H1 (cell line): Measurements from ENCODE around the gene TTPAL. TPM values are rescaled to one million over a fixed set of nuclear protein-coding genes. Genes with fewer than 3 reads are reported as not detected.

ENCODE experiments used
- CTCF ChIA-PET: fragments of 300-600 bp; sonication (Branson Sonifier 250); formaldehyde crosslinking; loops from one replicate; lab custom pipeline; 2021; ENCODE audit not compliant: partially characterized antibody; lab: Charles Lee
- POLR2A ChIA-PET: fragments of 300-600 bp; sonication (Branson Sonifier 250); formaldehyde crosslinking; loops from one replicate; lab custom pipeline; 2021; ENCODE audit warnings: inconsistent platforms; ENCODE audit not compliant: partially characterized antibody; lab: Charles Lee
- DNase-seq, 2 experiments: peaks; one replicate each; pipeline versions ENCODE4 v3.0.0 to v3.0.0-alpha.2; 2010 to 2022; ENCODE audit warnings: low spot score in 2 of 2, low read depth in 1 of 2, mixed read lengths in 1 of 2
- FAIRE-seq: peaks from 2 replicates; lab custom pipeline; 2011; peaks lifted over from hg19 to GRCh38; lab: Jason Lieb, UNC
- H2AFZ ChIP-seq: 2 replicates; pipeline ENCODE4 v1.8.1; 2012; ENCODE audit warnings: low read length, inconsistent platforms
- H2AK5ac ChIP-seq: 2 replicates; pipeline ENCODE4 v1.6.1; 2013; ENCODE audit warnings: low read depth, low read length
- H2BK120ac ChIP-seq: replicated peaks from 2 replicates; pipeline ENCODE3; 2013; ENCODE audit warnings: low read depth, low read length, inconsistent platforms
- H2BK12ac ChIP-seq: 2 replicates; pipeline ENCODE4 v1.6.1; 2013; ENCODE audit warnings: low read depth, low read length
- H2BK15ac ChIP-seq: 2 replicates; pipeline ENCODE4 v1.6.1; 2013; ENCODE audit warnings: low read length
- H2BK20ac ChIP-seq: 2 replicates; pipeline ENCODE4 v1.6.1; 2013; ENCODE audit warnings: low read length
- H2BK5ac ChIP-seq: 2 replicates; pipeline ENCODE4 v1.6.1; 2013; ENCODE audit warnings: low read depth, low read length
- H3K14ac ChIP-seq: 2 replicates; pipeline ENCODE4 v1.6.1; 2013; ENCODE audit warnings: inconsistent platforms; ENCODE audit not compliant: insufficient read length
- H3K18ac ChIP-seq: 2 replicates; pipeline ENCODE4 v1.6.1; 2013; ENCODE audit warnings: low read length; ENCODE audit errors: extremely low read depth
- H3K23ac ChIP-seq: 2 replicates; pipeline ENCODE4 v1.6.1; 2013; ENCODE audit warnings: inconsistent platforms; ENCODE audit not compliant: insufficient read length
- H3K23me2 ChIP-seq: 2 replicates; pipeline ENCODE4 v1.6.1; 2013; ENCODE audit warnings: low read depth, low read length
- H3K27ac ChIP-seq: 2 replicates; pipeline ENCODE4 v1.6.1; 2011; ENCODE audit warnings: low read depth, low read length, inconsistent platforms
- H3K27me3 ChIP-seq, 4 experiments: replicated peaks in 1 of 4; 1 replicate in 1 of 4; 2 replicates in 3 of 4; pipeline versions ENCODE4 v1.6.1 to v1.8.1; 2011 to 2013; ENCODE audit warnings: low read length in 3 of 4, mild to moderate bottlenecking in 3 of 4, inconsistent platforms in 2 of 4, mixed read lengths in 2 of 4, moderate library complexity in 1 of 4; ENCODE audit not compliant: control insufficient read depth in 3 of 4, insufficient read depth in 3 of 4; ENCODE audit errors: extremely low read depth in 1 of 4
- H3K36me3 ChIP-seq, 4 experiments: 2 replicates each; pipeline versions ENCODE4 v1.6.1 to v1.8.1; 2011 to 2013; ENCODE audit warnings: mild to moderate bottlenecking in 4 of 4, low read length in 3 of 4, moderate library complexity in 2 of 4, control low read depth in 1 of 4, inconsistent platforms in 1 of 4; ENCODE audit not compliant: insufficient read depth in 4 of 4, control insufficient read depth in 2 of 4
- H3K4ac ChIP-seq: replicated peaks from 2 replicates; pipeline ENCODE3; 2013; ENCODE audit warnings: low read length, low read depth, mixed read lengths, inconsistent platforms; ENCODE audit not compliant: insufficient read length
- H3K4me1 ChIP-seq, 4 experiments: replicated peaks in 1 of 4; 1 replicate in 1 of 4; 2 replicates in 3 of 4; pipeline versions ENCODE4 v1.6.1 to v1.8.1; 2011 to 2013; ENCODE audit warnings: low read length in 3 of 4, inconsistent platforms in 2 of 4, mixed read lengths in 1 of 4; ENCODE audit not compliant: insufficient read depth in 4 of 4, control insufficient read depth in 3 of 4
- H3K4me2 ChIP-seq, 2 experiments: 2 replicates each; pipeline versions ENCODE4 v1.6.1 to v1.8.1; 2011 to 2013; ENCODE audit warnings: low read depth in 2 of 2, low read length in 2 of 2, control low read depth in 1 of 2, inconsistent platforms in 1 of 2, mild to moderate bottlenecking in 1 of 2; ENCODE audit not compliant: insufficient read depth in 1 of 2
- H3K4me3 ChIP-seq, 4 experiments: fragments of 200-600, 300-600 bp in 1 of 4; sonication (generic), shearing (Covaris generic), sonication (Bioruptor Twin) in 1 of 4; 2 replicates each; pipeline versions ENCODE4 v1.5.1 to v1.8.1; 2011 to 2016; ENCODE audit warnings: low read length in 4 of 4, low read depth in 3 of 4, control low read depth in 2 of 4, inconsistent platforms in 2 of 4, mild to moderate bottlenecking in 2 of 4, mixed read lengths in 1 of 4, moderate library complexity in 1 of 4; ENCODE audit not compliant: insufficient read depth in 2 of 4; ENCODE audit errors: extremely low read depth in 1 of 4
- H3K56ac ChIP-seq: replicated peaks from 2 replicates; pipeline ENCODE3; 2013; ENCODE audit warnings: low read depth, mild to moderate bottlenecking, mixed read lengths, low read length, inconsistent platforms; ENCODE audit not compliant: insufficient read length
- H3K79me1 ChIP-seq: 2 replicates; pipeline ENCODE4 v1.6.1; 2013; ENCODE audit warnings: low read depth, low read length, control low read depth
- H3K79me2 ChIP-seq, 2 experiments: 2 replicates each; pipeline versions ENCODE4 v1.6.1 to v1.8.1; 2012 to 2013; ENCODE audit warnings: low read length in 2 of 2, mild to moderate bottlenecking in 2 of 2, inconsistent platforms in 1 of 2; ENCODE audit not compliant: insufficient read depth in 2 of 2, control insufficient read depth in 1 of 2
- H3K9ac ChIP-seq, 4 experiments: replicated peaks in 1 of 4; 1 replicate in 1 of 4; 2 replicates in 3 of 4; pipeline versions ENCODE4 v1.6.1 to v1.8.1; 2011 to 2013; ENCODE audit warnings: low read depth in 3 of 4, low read length in 3 of 4, control low read depth in 2 of 4, mild to moderate bottlenecking in 2 of 4, moderate library complexity in 2 of 4, inconsistent platforms in 1 of 4; ENCODE audit errors: extremely low read depth in 1 of 4
- H3K9me3 ChIP-seq, 2 experiments: 2 replicates each; pipeline versions ENCODE4 v1.6.1 to v1.8.1; 2012 to 2013; ENCODE audit warnings: mild to moderate bottlenecking in 2 of 2, moderate library complexity in 2 of 2, control low read depth in 1 of 2, inconsistent platforms in 1 of 2, low read depth in 1 of 2, low read length in 1 of 2, mixed read lengths in 1 of 2; ENCODE audit not compliant: insufficient read depth in 2 of 2
- H4K20me1 ChIP-seq, 2 experiments: replicated peaks in 1 of 2; 2 replicates each; pipeline versions ENCODE3 to v1.8.1; 2011 to 2013; ENCODE audit warnings: inconsistent platforms in 2 of 2, low read length in 2 of 2, mild to moderate bottlenecking in 1 of 2; ENCODE audit not compliant: insufficient read depth in 2 of 2, control insufficient read depth in 1 of 2
- H4K5ac ChIP-seq: 2 replicates; pipeline ENCODE4 v1.6.1; 2013; ENCODE audit warnings: low read length, low read depth, mixed read lengths, inconsistent platforms; ENCODE audit not compliant: insufficient read length
- H4K8ac ChIP-seq: 2 replicates; pipeline ENCODE4 v1.8.0; 2013; ENCODE audit warnings: mild to moderate bottlenecking, moderate library complexity, low read length, inconsistent platforms; ENCODE audit not compliant: insufficient read depth; ENCODE audit errors: extremely low read depth
- H4K91ac ChIP-seq: replicated peaks from 2 replicates; pipeline ENCODE3; 2013; ENCODE audit warnings: low read length, mixed read lengths, inconsistent platforms; ENCODE audit not compliant: insufficient read length
- BACH1 ChIP-seq: IDR thresholded peaks from 2 replicates; pipeline ENCODE4 v1.6.1; 2012; ENCODE audit warnings: low read length, improper control_type of control experiment
- BCL11A ChIP-seq, 2 experiments: IDR thresholded peaks; one replicate each; pipeline ENCODE4 v1.6.1; 2011; ENCODE audit warnings: low read depth in 2 of 2, low read length in 2 of 2, mild to moderate bottlenecking in 2 of 2
- CTBP2 ChIP-seq: IDR thresholded peaks from 2 replicates; pipeline ENCODE4 v1.7.0; 2011; ENCODE audit warnings: borderline replicate concordance, mild to moderate bottlenecking, moderate library complexity, mixed read lengths, low read length; ENCODE audit not compliant: insufficient read depth, insufficient read length
- EP300 ChIP-seq, 2 experiments: IDR thresholded peaks; 1 replicate in 1 of 2; 2 replicates in 1 of 2; pipeline ENCODE4 v1.6.1; 2011 to 2012; ENCODE audit warnings: low read depth in 2 of 2, low read length in 2 of 2, mild to moderate bottlenecking in 2 of 2, borderline replicate concordance in 1 of 2, inconsistent platforms in 1 of 2, moderate library complexity in 1 of 2
- GTF2F1 ChIP-seq: IDR thresholded peaks from 2 replicates; pipeline ENCODE4 v1.6.1; 2012; ENCODE audit warnings: low read depth, low read length, improper control_type of control experiment, borderline replicate concordance
- POU5F1 ChIP-seq: IDR thresholded peaks from 2 replicates; pipeline ENCODE4 v1.6.1; 2011; ENCODE audit warnings: low read depth, mild to moderate bottlenecking, low read length, moderate library complexity
- RXRA ChIP-seq: IDR thresholded peaks from 2 replicates; pipeline ENCODE4 v1.6.1; 2011; ENCODE audit warnings: low read depth, mild to moderate bottlenecking, low read length, moderate library complexity; ENCODE audit not compliant: insufficient read depth
- SP4 ChIP-seq: IDR thresholded peaks from 2 replicates; pipeline ENCODE4 v1.6.1; 2012; ENCODE audit warnings: low read length, inconsistent platforms
- SUZ12 ChIP-seq: fragments of 200-600 bp; sonication (generic); IDR thresholded peaks from 2 replicates; pipeline ENCODE4 v1.6.1; 2012; ENCODE audit warnings: mild to moderate bottlenecking, inconsistent platforms, low read length, moderate library complexity, mixed read lengths
- ZNF274 ChIP-seq: IDR thresholded peaks from 2 replicates; pipeline ENCODE4 v1.7.0; 2012; ENCODE audit warnings: low read length, borderline replicate concordance; ENCODE audit errors: extremely low read depth
- WGBS, 2 experiments: shearing (Covaris generic) in 1 of 2; methylation state at CpG; one replicate each; pipeline versions ENCODE4 v1.1.6 to v1.1.7; 2013 to 2015; ENCODE audit warnings: low lambda C conversion rate in 2 of 2, mixed read lengths in 2 of 2, inconsistent platforms in 1 of 2, low coverage in 1 of 2, missing lambda C conversion rate in 1 of 2; ENCODE audit not compliant: insufficient replicate concordance in 2 of 2, insufficient coverage in 1 of 2, insufficient read length in 1 of 2; ENCODE audit errors: extremely low coverage in 1 of 2, missing lambda C conversion rate in 1 of 2; 5-methylcytosine and 5-hydroxymethylcytosine counted together
- polyA plus RNA-seq, 7 experiments: library from polyadenylated mRNA; depleted of rRNA in 3 of 7; stranded (reverse) in 5 of 7; unstranded in 2 of 7; fragments of >200 nt in 5 of 7; fragments of 200-250 nt in 2 of 7; gene quantifications; 1 replicate in 5 of 7; 2 replicates in 1 of 7; 4 replicates in 1 of 7; pipeline versions ENCODE4 v1.2.1 to v1.2.3, GENCODE V29; 2011 to 2013; ENCODE audit warnings: missing spikeins in 2 of 7, mixed read lengths in 2 of 7
- total RNA-seq: library from RNA; stranded (reverse); fragmentation: NEBNext Ultra II Directional; extraction: Animal tissue kit (Norgen Biotek cat#: 25700); gene quantifications from 2 replicates; pipeline ENCODE4 v1.2.1, GENCODE V29; 2021

The TTPAL gene
- total and polyA plus RNA-seq, 2 of the 8 experiments (the other 6 are each of a cell fraction or from before 2014, with no cell fraction given): 2.8 to 14.0 TPM

- FAIRE-seq (no peak), DNase-seq (no peak)
- H3K36me3 ChIP-seq: peaks cover 3 to 10% (median 7%) of the 10 kb centered on the region in 4 experiments; a peak in 6 of 8 replicates
- POLR2A ChIA-PET: interaction anchor here (1.3 to 1.7 kb wide), 2 partner anchors 9 to 15 kb away, joined by 3 to 5 read pairs; no protein-coding TSS in a partner anchor
- no peak overlapping the region for H3K14ac ChIP-seq
- CTCF ChIA-PET: interaction anchor here (0.5 to 0.6 kb wide), 2 partner anchors 45 to 259 kb away, joined by 3 to 4 read pairs; no protein-coding TSS in a partner anchor
- no peak overlapping the region for H3K9ac ChIP-seq
- H4K5ac ChIP-seq: no peak overlapping the region
- no peak overlapping the region for H2AFZ ChIP-seq
- peaks cover 0 to 13% of the 10 kb centered on the region in 2 experiments; a peak in 2 of 4 replicates for H3K79me2 ChIP-seq
- no peak overlapping the region for H3K27ac ChIP-seq
- H2BK120ac ChIP-seq: no peak overlapping the region
- no peak overlapping the region for H2BK12ac ChIP-seq
- H3K4ac ChIP-seq: no peak overlapping the region
- no peak overlapping the region for H4K8ac ChIP-seq
- H3K23me2 ChIP-seq: peaks cover 7% of the 10 kb centered on the region
- H3K79me1 ChIP-seq: no peaks in the 10 kb centered on the region
- no peak overlapping the region for H3K4me2 ChIP-seq
- H2AK5ac ChIP-seq: no peak overlapping the region
- TF ChIP-seq EP300 (IDR thresholded peaks at IDR 0.05; ENCODE audit: borderline replicate concordance in 1 of 2, low read depth in 2 of 2, low read length in 2 of 2): no peak
- no peak for TF ChIP-seq GTF2F1
- TF ChIP-seq BACH1: no peak
- no peak for TF ChIP-seq RXRA
- TF ChIP-seq CTBP2: no peak
- no peak for TF ChIP-seq BCL11A (IDR thresholded peaks at IDR 0.05; ENCODE audit: low read depth in 2 of 2, low read length in 2 of 2)
- TF ChIP-seq POU5F1: no peak
- no peak for TF ChIP-seq SUZ12
- TF ChIP-seq SP4: no peak
- TF ChIP-seq ZNF274: no peak
- H3K56ac ChIP-seq: no peak overlapping the region
- H3K18ac ChIP-seq: no peak overlapping the region
- no peak overlapping the region for H2BK5ac ChIP-seq
- no peak overlapping the region for H3K23ac ChIP-seq
- H2BK20ac ChIP-seq: no peak overlapping the region
- H4K91ac ChIP-seq: no peak overlapping the region
- 88% methylated on average over 5 of the region's 5 CpGs; no CpG with 5 or more reads in 1 of the 2 experiments for WGBS, 2 experiments
- no peak overlapping the region for H3K4me3 ChIP-seq
- H2BK15ac ChIP-seq: no peak overlapping the region
- no peaks in the 10 kb centered on the region for H3K9me3 ChIP-seq
- no peaks in the 10 kb centered on the region for H3K27me3 ChIP-seq
- peaks cover 2 to 11% (median 3%) of the 10 kb centered on the region in 4 experiments; a peak in 5 of 7 replicates for H3K4me1 ChIP-seq
- no peaks in the 10 kb centered on the region for H4K20me1 ChIP-seq
Measured at GRCh38 chr20:44479643-44480042, 4.0 kb downstream of the TTPAL start.
